Activated CD8-positive, alpha-beta memory T cell treated with anti-CD3 and anti-CD28 coated beads, Interleukin-2, amount 10 ng/mL, durations not matched to agents 7 days and 5 days (primary cell): ENCODE measurements around the gene DEFB124. TPM values are rescaled to one million over a fixed set of nuclear protein-coding genes. Genes with fewer than 3 reads are reported as not detected.
"Not testable (repeated sequence)": the region's sequence is repeated elsewhere in the genome, so short reads cannot be mapped to it uniquely, and the experiment has no call there.

Experiments used
- ATAC-seq: fragments of 150-1000 bp; cut with Tn5 transposase; one replicate; pipeline ENCODE4 v1.10.0; 2021; ENCODE audit warnings: moderate library complexity
- CTCF ChIA-PET: fragments of 350-600 bp; sonication (Branson Sonifier 250); formaldehyde crosslinking; loops from one replicate; lab custom pipeline; 2021; ENCODE audit warnings: antibody characterized with exemption; lab: Charles Lee
- DNase-seq: peaks from one replicate; pipeline ENCODE4 v3.0.0-alpha.2; 2020
- H3K27ac Mint-ChIP-seq: one replicate; pipeline ENCODE4 v1.8.0; 2021; ENCODE audit warnings: mild to moderate bottlenecking, mixed read lengths
- H3K27me3 Mint-ChIP-seq: one replicate; pipeline ENCODE4 v1.8.0; 2021; ENCODE audit warnings: mixed read lengths
- H3K36me3 Mint-ChIP-seq: one replicate; pipeline ENCODE4 v1.8.0; 2021; ENCODE audit warnings: mild to moderate bottlenecking, mixed read lengths
- H3K4me1 Mint-ChIP-seq: one replicate; pipeline ENCODE4 v1.8.0; 2021; ENCODE audit warnings: mixed read lengths
- H3K4me3 Mint-ChIP-seq: one replicate; pipeline ENCODE4 v1.8.0; 2021; ENCODE audit warnings: mild to moderate bottlenecking, moderate library complexity, mixed read lengths
- H3K9me3 Mint-ChIP-seq: one replicate; pipeline ENCODE4 v1.8.0; 2022; ENCODE audit warnings: low read depth, mixed read lengths
- total RNA-seq, 2 experiments: library from RNA; stranded (reverse); gene quantifications; one replicate each; pipeline ENCODE4 v1.2.3, GENCODE V29; 2021

DEFB124 gene
- total RNA-seq, 2 experiments from 2014 or later, result not detected

GRCh38 chr20:31430568-31431115 lies 44.3 kb downstream of the DEFB124 start:
- ATAC-seq (no peak), DNase-seq (no peak)
- Mint-ChIP-seq H3K9me3 (no peaks in the 10 kb centered on the region), H3K27ac (no peak overlapping the region), H3K4me3 (no peak overlapping the region), H3K27me3 (peaks cover 11% of the 10 kb centered on the region), H3K36me3 (no peaks in the 10 kb centered on the region), H3K4me1 (no peaks in the 10 kb centered on the region)
- CTCF ChIA-PET, result interaction anchor here (1.6 kb wide), 1 partner anchor 29 kb away, joined by 3 read pairs; no protein-coding TSS in a partner anchor

DNA sequence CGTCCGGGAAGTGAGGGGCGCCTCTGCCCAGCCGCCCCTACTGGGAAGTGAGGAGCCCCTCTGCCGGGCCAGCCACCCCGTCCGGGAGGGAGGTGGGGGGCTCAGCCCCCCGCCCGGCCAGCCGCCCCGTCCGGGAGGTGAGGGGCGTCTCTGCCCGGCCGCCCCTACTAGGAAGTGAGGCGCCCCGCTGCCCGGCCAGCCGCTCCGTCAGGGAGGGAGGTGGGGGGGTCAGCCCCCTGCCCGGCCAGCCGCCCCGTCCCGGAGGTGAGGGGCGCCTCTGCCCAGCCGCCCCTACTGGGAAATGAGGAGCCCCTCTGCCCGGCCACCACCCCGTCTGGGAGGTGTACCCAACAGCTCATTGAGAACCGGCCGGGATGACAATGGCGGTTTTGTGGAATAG lies 47.4 kb downstream of the DEFB124 start:
- H3K9me3 Mint-ChIP-seq, CTCF ChIA-PET, DNase-seq, H3K27me3 Mint-ChIP-seq, H3K4me3 Mint-ChIP-seq, ATAC-seq, H3K36me3 Mint-ChIP-seq, H3K27ac Mint-ChIP-seq, H3K4me1 Mint-ChIP-seq: not testable (repeated sequence)

- H3K27ac Mint-ChIP-seq, H3K4me3 Mint-ChIP-seq, DNase-seq, H3K9me3 Mint-ChIP-seq, H3K36me3 Mint-ChIP-seq, CTCF ChIA-PET, ATAC-seq, H3K4me1 Mint-ChIP-seq, H3K27me3 Mint-ChIP-seq: not testable (repeated sequence)
Observed at GRCh38 chr20:31426891-31427551, 47.9 kb downstream of the DEFB124 start.

GRCh38 chr20:31425797-31426196 lies 49.1 kb downstream of the DEFB124 start:
- Mint-ChIP-seq H3K27ac (no peak overlapping the region), H3K9me3 (no peaks in the 10 kb centered on the region), H3K4me1 (no peaks in the 10 kb centered on the region), H3K27me3 (peaks cover 8% of the 10 kb centered on the region), H3K4me3 (no peak overlapping the region), H3K36me3 (no peaks in the 10 kb centered on the region)
- CTCF ChIA-PET, result no interaction called here
- DNase-seq, result no peak
- ATAC-seq, result no peak

DNA sequence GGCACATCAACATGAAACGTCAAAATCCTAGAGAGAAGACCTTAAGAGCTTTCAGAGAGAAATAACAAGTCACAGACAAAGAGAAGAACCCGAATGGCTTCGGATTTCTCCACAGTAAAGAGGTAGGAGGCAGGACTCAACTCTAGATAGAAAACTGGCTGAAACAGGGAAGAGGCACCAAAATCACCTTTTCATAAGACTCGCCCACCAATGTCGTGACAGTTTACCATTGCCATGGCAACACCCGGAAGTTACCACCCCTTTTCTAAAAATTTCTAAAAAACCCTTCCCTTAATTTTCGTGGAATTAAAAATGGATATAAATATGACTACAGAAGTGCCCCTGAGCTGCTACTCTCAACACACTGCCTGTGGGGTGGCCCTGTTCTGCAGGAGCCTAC lies 56.6 kb downstream of the DEFB124 start:
- CTCF ChIA-PET, result no interaction called here
- H3K27ac Mint-ChIP-seq, result no peak overlapping the region
- H3K4me3 Mint-ChIP-seq, result no peak overlapping the region
- H3K36me3 Mint-ChIP-seq, result no peaks in the 10 kb centered on the region
- no peak for DNase-seq
- ATAC-seq, result no peak
- H3K9me3 Mint-ChIP-seq, result no peaks in the 10 kb centered on the region
- peaks cover 2% of the 10 kb centered on the region for H3K27me3 Mint-ChIP-seq
- H3K4me1 Mint-ChIP-seq, result no peaks in the 10 kb centered on the region

- no peak for ATAC-seq
- Mint-ChIP-seq H3K27ac (no peak overlapping the region), H3K27me3 (no peaks in the 10 kb centered on the region), H3K4me3 (no peak overlapping the region), H3K9me3 (no peaks in the 10 kb centered on the region), H3K36me3 (no peaks in the 10 kb centered on the region), H3K4me1 (no peaks in the 10 kb centered on the region)
- CTCF ChIA-PET, result no interaction called here
- no peak for DNase-seq
Observed at GRCh38 chr20:31415653-31416052, 59.3 kb downstream of the DEFB124 start.

Other genes with a start within 250 kb of the DEFB124 start
- gene DEFB115, start 217.5 kb downstream of the DEFB124 start, total RNA-seq, result not detected
- not detected for gene DEFB116, start 166.5 kb downstream of the DEFB124 start, total RNA-seq
- not detected for gene DEFB118, start 106.5 kb downstream of the DEFB124 start, total RNA-seq
- gene DEFB119, start 84.5 kb downstream of the DEFB124 start, total RNA-seq, result not detected
- not detected for gene DEFB121, start 68.9 kb downstream of the DEFB124 start, total RNA-seq
- gene DEFB123, start 34.5 kb downstream of the DEFB124 start, total RNA-seq, result not detected
- gene REM1, start 161 bp upstream of the DEFB124 start, total RNA-seq, result not detected
- gene HM13, start 39.3 kb upstream of the DEFB124 start, total RNA-seq, result 100 to 1,000 TPM; 151 to 152 TPM
- gene ID1, start 130.2 kb upstream of the DEFB124 start, total RNA-seq, result not detected
- gene COX4I2, start 162.8 kb upstream of the DEFB124 start, total RNA-seq, result not detected
- gene BCL2L1, start 247.7 kb upstream of the DEFB124 start, total RNA-seq, result 100 to 1,000 TPM in 1 of 2 experiments, 10 to 100 TPM in 1; 69.8 to 121 TPM